Raji (cell line): ENCODE measurements around the gene ARHGAP35.

Source experiments
- POLR2A ChIP-seq: IDR thresholded peaks from 2 replicates; pipeline ENCODE4 v1.6.1; 2011; ENCODE audit warnings: low read depth, low read length, control low read depth; ENCODE audit not compliant: insufficient read depth

Gene ARHGAP35

DNA sequence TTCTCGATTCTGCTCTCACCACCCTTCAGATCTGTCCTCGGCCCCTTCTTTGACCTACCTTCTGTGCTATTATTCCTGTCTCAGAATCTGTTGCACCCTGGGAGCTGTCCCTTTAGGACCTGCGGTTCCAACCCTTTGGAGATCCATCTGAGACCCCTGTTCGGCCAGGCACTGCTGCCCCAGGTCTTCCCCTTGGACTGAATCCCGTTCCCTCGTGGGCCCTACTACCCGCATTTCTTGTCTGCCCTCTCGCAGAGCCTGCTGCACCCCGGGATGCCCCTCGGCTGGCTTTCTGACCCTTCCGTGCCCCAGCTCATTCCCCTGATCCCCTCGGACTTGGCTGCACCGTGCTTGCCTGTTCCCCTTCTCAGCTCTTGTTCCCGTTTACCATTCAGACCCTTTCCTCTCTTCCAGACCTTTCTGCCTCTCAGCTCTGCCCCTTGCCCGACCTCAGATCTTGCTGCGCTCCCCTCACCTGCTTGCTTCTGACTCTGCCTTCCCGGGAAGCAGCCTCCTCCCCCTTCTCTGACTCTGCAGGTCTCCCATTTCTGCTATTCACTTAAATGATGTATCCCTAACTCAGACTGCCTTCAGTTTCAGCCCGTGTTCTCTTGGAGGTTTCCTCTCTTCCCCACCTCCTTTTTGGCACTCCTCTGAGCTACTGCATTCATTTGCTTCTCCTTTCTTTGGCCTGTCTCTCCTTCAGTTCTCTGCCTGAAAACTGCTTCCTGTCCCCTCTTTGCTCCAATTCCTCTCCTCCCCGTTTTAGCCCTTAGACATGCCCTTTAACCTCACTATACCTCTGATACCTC lies 1.1 kb downstream of the ARHGAP35 start:
- TF ChIP-seq POLR2A = no peak

DNA sequence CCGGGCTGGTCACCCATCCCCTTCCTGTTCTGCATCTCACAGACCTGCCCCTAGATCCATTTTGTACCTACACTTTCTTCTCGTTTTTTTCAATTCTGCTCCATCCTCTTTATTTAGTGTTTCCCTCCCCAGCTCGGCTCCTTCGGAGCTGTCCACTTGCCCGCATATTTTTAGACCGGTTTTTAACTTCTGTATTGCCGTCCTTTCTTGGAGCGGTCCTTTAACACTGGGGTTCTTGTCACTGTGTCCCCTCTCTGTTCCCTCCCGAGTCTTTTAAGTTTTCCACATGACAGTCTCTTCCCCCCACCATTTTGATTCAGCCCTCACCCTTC lies 1.7 kb downstream of the ARHGAP35 start:
- no peak for TF ChIP-seq POLR2A

DNA sequence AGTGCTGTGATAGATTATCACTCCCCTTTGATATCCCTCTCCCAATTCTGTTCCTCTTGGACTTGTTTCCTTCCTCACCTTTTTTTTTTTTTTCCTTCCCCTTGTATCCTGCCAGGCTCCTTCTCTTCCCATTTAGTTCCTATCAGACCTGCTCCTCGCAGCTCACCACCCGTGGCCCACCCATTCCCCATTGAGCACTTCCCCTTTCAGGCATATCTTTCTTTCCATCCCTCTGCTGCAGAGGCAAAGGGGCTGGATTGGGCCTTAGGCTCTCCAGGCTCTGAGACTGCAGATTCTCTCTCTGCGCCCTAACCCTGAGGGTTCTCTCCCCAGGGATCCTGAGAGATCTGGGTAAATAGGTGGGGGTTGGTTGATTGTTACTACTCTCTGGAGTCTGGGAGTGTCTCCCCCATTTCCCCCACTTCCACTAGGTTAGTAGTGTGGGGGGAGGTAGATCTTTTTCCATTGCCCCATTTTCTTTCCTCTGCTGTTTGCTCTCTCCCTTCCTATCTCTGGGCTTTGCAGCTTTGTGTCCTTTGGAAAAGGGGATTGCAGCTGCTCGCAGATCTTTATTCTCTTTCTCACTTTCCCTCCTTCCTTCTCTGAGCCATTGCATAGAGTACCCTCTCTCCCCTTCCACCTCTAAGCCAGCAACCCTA lies 2.3 kb downstream of the ARHGAP35 start:
- no peak for TF ChIP-seq POLR2A

DNA sequence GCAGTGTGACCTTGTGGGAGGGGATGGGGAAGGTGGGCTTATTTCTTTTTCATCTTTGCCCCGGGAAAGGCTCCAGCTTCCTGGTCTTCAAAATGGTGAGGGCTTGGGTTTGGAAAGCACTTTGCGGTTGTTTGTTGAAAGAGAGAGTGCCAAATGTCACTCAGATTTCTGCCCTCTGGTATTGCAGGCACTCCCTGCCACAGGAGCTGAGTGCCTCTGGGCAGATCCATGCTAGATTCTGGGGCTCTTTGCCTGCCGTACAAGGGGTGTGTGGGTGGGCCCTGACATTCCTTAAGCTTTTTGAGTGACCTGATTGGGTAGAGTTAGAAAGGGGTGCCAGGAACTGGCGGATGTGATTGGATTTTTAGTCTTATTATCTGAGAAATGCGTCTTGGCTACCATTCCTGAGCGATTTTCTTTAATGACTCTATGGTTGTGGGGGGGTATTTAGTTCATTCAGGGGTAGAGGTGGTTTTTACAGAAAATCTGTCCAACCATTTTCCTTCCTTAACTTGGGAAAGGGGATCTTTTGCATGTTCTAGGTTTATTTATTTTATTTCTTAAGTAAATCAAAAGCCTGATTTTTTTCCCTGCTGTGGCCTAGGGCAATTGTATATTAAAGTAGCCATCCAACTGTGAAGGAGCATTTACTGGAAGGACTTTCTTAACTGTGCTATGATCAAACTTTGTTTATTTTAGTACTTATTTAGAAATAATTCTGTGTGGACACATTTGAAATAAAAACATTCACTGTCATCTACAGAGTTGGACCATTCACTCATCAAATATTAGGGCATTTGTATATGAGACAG lies 3.2 kb downstream of the ARHGAP35 start:
- TF ChIP-seq POLR2A = no peak

DNA sequence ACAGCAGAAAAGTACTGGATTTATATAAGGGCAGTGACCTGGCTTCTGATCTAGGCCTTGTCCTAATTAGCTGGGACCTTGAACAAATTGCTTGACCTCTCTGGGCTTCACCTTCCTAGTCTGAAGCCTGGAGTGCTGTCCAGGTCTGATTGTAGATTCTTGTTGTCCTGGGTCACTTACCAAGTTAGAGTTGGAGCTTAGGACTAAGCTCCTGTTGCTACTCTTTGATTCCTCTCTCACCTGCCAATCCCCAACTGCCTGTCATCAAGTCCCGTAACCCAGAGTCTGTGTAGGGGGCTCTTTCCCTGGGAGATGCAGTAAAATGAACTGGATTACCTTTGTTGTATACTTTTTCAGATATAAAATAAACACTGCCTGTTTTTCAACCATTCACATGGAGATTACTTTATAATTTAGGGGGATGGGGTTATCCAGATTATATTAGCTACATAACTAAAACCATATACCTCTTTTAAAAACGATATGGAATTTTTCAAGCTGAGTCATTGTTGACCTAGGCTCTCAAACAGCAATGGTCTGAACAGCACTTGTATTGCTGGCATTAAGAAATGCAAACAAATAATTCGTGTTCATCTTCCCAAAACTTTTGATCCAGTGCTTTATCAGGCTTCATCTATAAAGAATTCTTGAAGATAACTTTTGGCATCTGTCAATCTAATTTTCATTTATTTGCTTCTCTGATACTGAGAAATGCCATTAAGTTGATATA lies 5.8 kb downstream of the ARHGAP35 start:
- TF ChIP-seq POLR2A = no peak

- no peak for TF ChIP-seq POLR2A
Measured at GRCh38 chr19:46867170-46867569, 6.4 kb downstream of the ARHGAP35 start.

GRCh38 chr19:46868025-46868802 lies 7.4 kb downstream of the ARHGAP35 start:
- no peak for TF ChIP-seq POLR2A

DNA sequence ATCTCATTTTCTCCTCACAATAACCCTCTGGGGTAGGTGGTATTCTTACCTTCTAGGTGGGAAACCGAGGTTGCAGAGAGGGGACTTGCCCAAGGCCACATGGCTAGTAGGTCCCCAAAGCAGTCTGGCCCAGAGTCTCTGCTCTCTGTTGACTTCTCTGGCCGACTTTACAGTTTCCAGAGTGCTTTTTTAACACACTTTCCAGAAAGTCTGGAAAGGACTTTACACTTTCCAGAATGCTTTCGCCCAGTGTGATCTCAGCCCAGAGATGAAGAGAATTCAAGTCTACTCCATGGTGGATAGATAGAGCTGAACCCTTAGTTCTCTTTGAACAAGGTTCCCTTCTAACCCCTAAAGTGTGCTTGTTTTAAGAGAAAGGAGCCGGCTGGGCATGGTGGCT lies 12.2 kb downstream of the ARHGAP35 start:
- no peak for TF ChIP-seq POLR2A

GRCh38 chr19:46875234-46875633 lies 14.4 kb downstream of the ARHGAP35 start:
- TF ChIP-seq POLR2A = no peak

DNA sequence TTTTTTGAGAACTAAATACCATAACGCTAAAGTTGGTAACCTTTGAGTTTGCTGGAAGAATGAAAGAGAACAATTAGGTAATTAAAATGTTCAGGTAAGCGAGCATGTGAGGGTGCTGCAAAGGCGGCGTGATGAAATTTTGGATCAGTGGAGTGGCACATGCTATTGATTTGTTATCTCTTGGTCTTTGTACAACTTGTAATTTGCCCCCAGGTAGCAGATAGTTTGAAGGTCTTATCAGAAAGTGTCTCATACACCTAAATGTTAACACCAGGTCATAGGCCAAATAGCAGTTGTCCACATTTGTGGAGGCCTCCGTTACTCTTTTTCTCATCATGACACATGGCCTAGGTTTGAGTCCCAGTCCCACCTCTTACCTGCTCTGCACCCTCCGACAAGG lies 14.9 kb downstream of the ARHGAP35 start:
- TF ChIP-seq POLR2A = no peak

- TF ChIP-seq POLR2A = no peak
Measured at GRCh38 chr19:46878613-46879375, 18.0 kb downstream of the ARHGAP35 start.

GRCh38 chr19:46880431-46880830 lies 19.6 kb downstream of the ARHGAP35 start:
- no peak for TF ChIP-seq POLR2A

GRCh38 chr19:46881092-46881491 lies 20.3 kb downstream of the ARHGAP35 start:
- TF ChIP-seq POLR2A = no peak

DNA sequence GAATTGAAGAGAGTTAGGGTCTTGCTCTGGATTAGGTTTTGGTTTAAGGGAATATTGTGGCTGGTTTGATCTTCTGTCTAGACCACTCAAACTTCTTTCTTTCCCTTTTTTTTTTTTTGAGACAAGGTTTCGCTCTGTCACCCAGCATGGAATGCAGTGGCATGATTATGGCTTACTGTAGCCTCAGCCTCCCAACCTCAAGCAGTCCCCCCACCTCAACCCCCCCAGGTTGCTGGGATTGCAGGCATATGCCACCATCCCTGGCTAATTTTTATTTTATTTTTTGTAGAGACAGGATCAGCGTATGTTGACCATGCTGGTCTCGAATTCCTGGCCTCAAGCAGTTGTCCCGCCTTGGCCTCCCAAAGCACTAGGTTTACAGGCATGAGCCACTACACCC lies 21.2 kb downstream of the ARHGAP35 start:
- TF ChIP-seq POLR2A = no peak

GRCh38 chr19:46885411-46885810 lies 24.6 kb downstream of the ARHGAP35 start:
- TF ChIP-seq POLR2A = no peak
